Cardiac muscle cell (in vitro differentiated cells and primary cell): ENCODE measurements around the gene BIRC7. TPM values are rescaled to one million over a fixed set of nuclear protein-coding genes. Genes with fewer than 3 reads are reported as not detected.

Experiments used
- DNase-seq, 2 donors: peaks; one replicate each; pipeline versions ENCODE4 v3.0.0 to v3.0.0-alpha.2; 2010 to 2017; ENCODE audit warnings: low read depth in 1 of 2, low spot score in 1 of 2
- H3K27ac ChIP-seq: fragments of 200-600 bp; sonication (generic); 2 replicates; pipeline ENCODE4 v1.5.1; 2016
- H3K27me3 ChIP-seq: fragments of 200-600 bp; sonication (generic); 2 replicates; pipeline ENCODE4 v1.6.0; 2016; ENCODE audit warnings: control low read depth
- H3K36me3 ChIP-seq: fragments of 200-600 bp; sonication (generic); 2 replicates; pipeline ENCODE4 v1.5.1; 2016; ENCODE audit warnings: control low read depth
- H3K4me1 ChIP-seq: fragments of 200-600 bp; sonication (generic); 2 replicates; pipeline ENCODE4 v1.8.1; 2017; ENCODE audit warnings: low read depth, mild to moderate bottlenecking, mixed run types
- H3K4me3 ChIP-seq: fragments of 200-600 bp; sonication (generic); 2 replicates; pipeline ENCODE4 v1.5.1; 2016; ENCODE audit warnings: mild to moderate bottlenecking
- H3K9me3 ChIP-seq: fragments of 200-600 bp; sonication (generic); 2 replicates; pipeline ENCODE4 v1.5.1; 2017; ENCODE audit warnings: low read depth, mild to moderate bottlenecking, control low read depth
- CTCF ChIP-seq: IDR thresholded peaks from 2 replicates; pipeline ENCODE4 v1.5.1; 2012; ENCODE audit warnings: low read depth, mild to moderate bottlenecking, low read length
- polyA plus RNA-seq: library from polyadenylated mRNA; unstranded; fragments of >200 nt; fragmentation: Nextera tagmentation; extraction: Ambion mirVana; gene quantifications from 2 replicates; pipeline ENCODE4 v1.2.1, GENCODE V29; 2016
- total RNA-seq: library from RNA; depleted of rRNA; stranded (reverse); fragments of >200 nt; gene quantifications from 2 replicates; pipeline ENCODE4 v1.2.3, GENCODE V29; 2016

BIRC7 gene
- total and polyA plus RNA-seq, 2 experiments from 2014 or later, result 0.54 TPM; not detected in 1

- DNase-seq, result no peak
- Histone ChIP-seq H3K4me3 (no peak overlapping the region), H3K4me1 (peaks cover 4% of the 10 kb centered on the region), H3K27ac (no peak overlapping the region), H3K9me3 (no peaks in the 10 kb centered on the region), H3K36me3 (no peaks in the 10 kb centered on the region), H3K27me3 (no peaks in the 10 kb centered on the region)
- TF ChIP-seq CTCF, result no peak
Observed at GRCh38 chr20:63268671-63269439, 33.1 kb downstream of the BIRC7 start.

DNA sequence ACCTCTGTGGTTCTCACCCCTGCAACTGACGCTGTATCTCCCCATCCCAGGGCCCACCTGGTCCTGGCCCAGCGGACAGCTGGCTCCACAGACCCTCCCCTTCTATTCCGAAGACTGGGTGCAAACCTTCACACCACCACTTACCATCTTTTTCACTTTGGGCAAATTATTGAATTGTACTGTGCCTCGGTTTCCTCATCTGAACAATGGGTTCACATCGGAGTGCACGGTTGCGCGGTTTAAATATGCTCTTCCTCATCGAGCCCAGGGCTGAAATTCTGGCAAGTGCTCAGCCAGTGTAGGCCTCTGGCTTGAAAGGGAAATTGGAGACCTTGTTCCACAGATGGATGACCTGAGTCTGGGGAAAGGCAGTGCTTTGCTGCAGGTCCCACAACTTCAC is 34.0 kb downstream of the BIRC7 start:
- DNase-seq, result no peak
- H3K4me1 ChIP-seq, result peaks cover 7% of the 10 kb centered on the region
- no peaks in the 10 kb centered on the region for H3K36me3 ChIP-seq
- TF ChIP-seq CTCF, result no peak
- H3K9me3 ChIP-seq, result no peaks in the 10 kb centered on the region
- no peaks in the 10 kb centered on the region for H3K27me3 ChIP-seq
- H3K4me3 ChIP-seq, result no peak overlapping the region
- H3K27ac ChIP-seq, result no peak overlapping the region

GRCh38 chr20:63270606-63271325 is 35.1 kb downstream of the BIRC7 start:
- Histone ChIP-seq H3K36me3 (no peaks in the 10 kb centered on the region), H3K9me3 (no peaks in the 10 kb centered on the region), H3K27ac (no peak overlapping the region), H3K27me3 (no peaks in the 10 kb centered on the region), H3K4me1 (peaks cover 7% of the 10 kb centered on the region), H3K4me3 (no peak overlapping the region)
- no peak for TF ChIP-seq CTCF
- no peak for DNase-seq

GRCh38 chr20:63272105-63273058 is 36.7 kb downstream of the BIRC7 start, which contains the start of gene ARFGAP1:
Gene ARFGAP1, plus strand, starts transcription at chr20:63272813. Its CDS starts 2,768 bp downstream, at chr20:63275581.
- H3K9me3 ChIP-seq, result no peaks in the 10 kb centered on the region
- H3K27me3 ChIP-seq, result no peaks in the 10 kb centered on the region
- TF ChIP-seq CTCF, result no peak
- peaks cover 5% of the 10 kb centered on the region for H3K36me3 ChIP-seq
- H3K4me1 ChIP-seq, result peaks cover 7% of the 10 kb centered on the region
- H3K4me3 ChIP-seq, result peak within 1 kb of the TSS; percentile 87
- H3K27ac ChIP-seq, result peak within 1 kb of the TSS; percentile 66
- DNase-seq, result peak; percentile 93 to 97

GRCh38 chr20:63273059-63273579 is 37.4 kb downstream of the BIRC7 start:
- Histone ChIP-seq H3K4me3 (peak overlapping the region; percentile 87), H3K27me3 (no peaks in the 10 kb centered on the region), H3K36me3 (peaks cover 5% of the 10 kb centered on the region), H3K9me3 (no peaks in the 10 kb centered on the region), H3K4me1 (peaks cover 7% of the 10 kb centered on the region), H3K27ac (peak overlapping the region; percentile 66)
- no peak for TF ChIP-seq CTCF
- no peak for DNase-seq
